HepG2 (cell line): ENCODE measurements around the gene ACSM5. TPM values are rescaled to one million over a fixed set of nuclear protein-coding genes. Genes with fewer than 3 reads are reported as not detected.

Source experiments
- ATAC-seq: fragments of 200-7000 bp; cut with Tn5 transposase; 3 replicates; pipeline ENCODE4 v1.9.1; 2020; ENCODE audit warnings: mild to moderate bottlenecking, moderate library complexity
- BruUV-seq: library from RNA; stranded (reverse); fragments of 400-500 nt; replicated peaks from 2 replicates; lab custom pipeline; 2021; lab: Mats Ljungman, UMichigan
- CTCF ChIA-PET: fragments of 300-600 bp; formaldehyde crosslinking; extraction: SDS; loops from one replicate; lab custom pipeline; 2021; ENCODE audit warnings: low total read pairs, inconsistent platforms, low intra/inter-chr PET ratio; lab: Yijun Ruan, JAX
- POLR2A ChIA-PET: fragments of 350-600 bp; sonication (Branson Sonifier 250); formaldehyde crosslinking; loops from one replicate; lab custom pipeline; 2020; ENCODE audit warnings: antibody characterized with exemption, inconsistent platforms; lab: Yijun Ruan, JAX
- DNase-seq: peaks from one replicate; pipeline ENCODE4 v3.0.0-alpha.2; 2015; ENCODE audit warnings: low spot score
- FAIRE-seq: peaks from 3 replicates; lab custom pipeline; 2011; peaks lifted over from hg19 to GRCh38; lab: Jason Lieb, UNC
- H2AFZ ChIP-seq: one replicate; pipeline ENCODE4 v1.6.1; 2011; ENCODE audit warnings: low read length, inconsistent platforms
- H3K27ac ChIP-seq: fragments of 300-600 bp; 3 replicates; pipeline ENCODE4 v1.8.0; 2011; ENCODE audit warnings: mixed run types, mild to moderate bottlenecking, mixed read lengths, low read length, inconsistent platforms; ENCODE audit not compliant: insufficient read depth; ENCODE audit errors: extremely low read length
- H3K27me3 ChIP-seq, 2 experiments: fragments of 200-600 bp in 1 of 2; 2 replicates in 1 of 2; 3 replicates in 1 of 2; pipeline versions ENCODE4 v1.6.0 to v1.8.0; 2011; ENCODE audit warnings: low read length in 2 of 2, mild to moderate bottlenecking in 2 of 2, moderate library complexity in 2 of 2, inconsistent platforms in 1 of 2; ENCODE audit not compliant: insufficient read depth in 2 of 2, control insufficient read depth in 1 of 2
- H3K36me3 ChIP-seq, 2 experiments: fragments of 200-600 bp in 1 of 2; replicated peaks in 1 of 2; 2 replicates in 1 of 2; 3 replicates in 1 of 2; pipeline versions ENCODE4 v1.5.1 to v1.8.0; 2011; ENCODE audit warnings: low read length in 2 of 2, inconsistent platforms in 1 of 2; ENCODE audit not compliant: insufficient read depth in 2 of 2, control insufficient read depth in 1 of 2
- H3K4me1 ChIP-seq: 2 replicates; pipeline ENCODE4 v1.5.1; 2012; ENCODE audit warnings: low read length, inconsistent platforms; ENCODE audit not compliant: insufficient read depth
- H3K4me2 ChIP-seq: 2 replicates; pipeline ENCODE4 v1.6.0; 2011; ENCODE audit warnings: low read depth, low read length, inconsistent platforms
- H3K4me3 ChIP-seq, 3 experiments: fragments of 200-600 bp in 1 of 3; sonication (generic), shearing (Covaris generic) in 1 of 3; replicated peaks in 1 of 3; 2 replicates each; pipeline ENCODE4 v1.5.1; 2011 to 2016; ENCODE audit warnings: low read length in 3 of 3, inconsistent platforms in 2 of 3, low read depth in 2 of 3, mild to moderate bottlenecking in 2 of 3, control low read depth in 1 of 3, mixed read lengths in 1 of 3; ENCODE audit not compliant: insufficient read depth in 1 of 3
- H3K79me2 ChIP-seq: one replicate; pipeline ENCODE4 v1.6.1; 2011; ENCODE audit warnings: low read length, inconsistent platforms; ENCODE audit not compliant: insufficient read depth
- H3K9ac ChIP-seq: 2 replicates; pipeline ENCODE4 v1.6.0; 2011; ENCODE audit warnings: mild to moderate bottlenecking, low read depth, low read length, inconsistent platforms; ENCODE audit not compliant: insufficient read depth
- H3K9me3 ChIP-seq: 2 replicates; pipeline ENCODE4 v1.5.1; 2012; ENCODE audit warnings: mild to moderate bottlenecking, low read length
- H4K20me1 ChIP-seq: 2 replicates; pipeline ENCODE4 v1.6.0; 2011; ENCODE audit warnings: inconsistent platforms, mild to moderate bottlenecking, low read length, moderate library complexity; ENCODE audit not compliant: insufficient read depth
- GZF1 ChIP-seq: sonication (generic); formaldehyde crosslinking; IDR thresholded peaks from 2 replicates; pipeline ENCODE4 v1.5.1; 2020; ENCODE audit warnings: mild to moderate bottlenecking, missing genetic modification reagents
- NFYB ChIP-seq: sonication (generic); formaldehyde crosslinking; IDR thresholded peaks from 2 replicates; pipeline ENCODE4 v1.4.0; 2020; ENCODE audit warnings: missing genetic modification reagents
- RAD51 ChIP-seq: fragments of 450-650 bp; IDR thresholded peaks from 2 replicates; pipeline ENCODE4 v1.6.1; 2016; ENCODE audit warnings: borderline replicate concordance
- SNAI1 ChIP-seq: sonication (generic); formaldehyde crosslinking; IDR thresholded peaks from 2 replicates; pipeline ENCODE4 v1.5.0; 2020; ENCODE audit warnings: mild to moderate bottlenecking, missing genetic modification reagents, borderline replicate concordance
- TSC22D2 ChIP-seq: sonication (generic); formaldehyde crosslinking; IDR thresholded peaks from 2 replicates; pipeline ENCODE4 v1.5.1; 2020; ENCODE audit warnings: missing genetic modification reagents, mild to moderate bottlenecking, borderline replicate concordance
- ZNF138 ChIP-seq: sonication (generic); formaldehyde crosslinking; IDR thresholded peaks from 2 replicates; pipeline ENCODE4 v1.5.0; 2020; ENCODE audit warnings: mild to moderate bottlenecking, low read depth, missing genetic modification reagents
- ZNF205 ChIP-seq: IDR thresholded peaks from 2 replicates; pipeline ENCODE4 v1.6.1; 2018; ENCODE audit warnings: missing biosample characterization, missing genetic modification reagents
- ZNF331 ChIP-seq: sonication (generic); formaldehyde crosslinking; IDR thresholded peaks from 2 replicates; pipeline ENCODE4 v1.4.0; 2020; ENCODE audit warnings: missing genetic modification reagents
- ZNF33B ChIP-seq: sonication (generic); formaldehyde crosslinking; IDR thresholded peaks from 2 replicates; pipeline ENCODE4 v1.5.1; 2020; ENCODE audit warnings: mild to moderate bottlenecking, missing genetic modification reagents
- ZNF432 ChIP-seq: sonication (generic); formaldehyde crosslinking; IDR thresholded peaks from 2 replicates; pipeline ENCODE4 v1.5.0; 2020; ENCODE audit warnings: missing genetic modification reagents, mild to moderate bottlenecking, borderline replicate concordance
- ZNF501 ChIP-seq: sonication (generic); formaldehyde crosslinking; IDR thresholded peaks from 2 replicates; pipeline ENCODE4 v1.5.1; 2020; ENCODE audit warnings: mild to moderate bottlenecking, moderate library complexity, missing genetic modification reagents
- ZNF670 ChIP-seq: sonication (generic); formaldehyde crosslinking; IDR thresholded peaks from 2 replicates; pipeline ENCODE4 v1.8.0; 2022; ENCODE audit warnings: mild to moderate bottlenecking, missing genetic modification reagents, borderline replicate concordance
- whole genome bisulfite sequencing: methylation state at CpG from one replicate; pipeline ENCODE4 v1.1.6; 2017; ENCODE audit warnings: low lambda C conversion rate; 5-methylcytosine and 5-hydroxymethylcytosine counted together
- in situ Hi-C: cut with HindIII; loops from 2 replicates; pipeline ENCODE4 v1.10.0; 2017; ENCODE audit warnings: low pct_unique_long_range_greater_than_20kb; ENCODE audit not compliant: extremely low pct_ligation_motif_present
- intact Hi-C: fragments of 100-400 bp; cut with micrococcal nuclease; formaldehyde crosslinking; loops from one replicate; pipeline ENCODE4 v1.10.0; 2022; ENCODE audit not compliant: unreplicated experiment
- polyA plus RNA-seq, 8 experiments: library from polyadenylated mRNA; depleted of rRNA in 3 of 8; stranded (reverse) in 7 of 8; unstranded in 1 of 8; fragments of >200 nt; fragmentation: Illumina TruSeq in 4 of 8; extraction: Trizol in 4 of 8; gene quantifications; 2 replicates each; pipeline versions ENCODE4 v1.2.1 to v1.2.3, GENCODE V29; 2011 to 2016; ENCODE audit warnings: low read depth in 4 of 8, missing spikeins in 1 of 8, mixed read lengths in 1 of 8; ENCODE audit not compliant: insufficient read depth in 1 of 8
- total RNA-seq, 5 experiments: library from RNA; depleted of rRNA; stranded (reverse); fragments of >200 nt; fragmentation: Illumina TruSeq; extraction: Trizol; gene quantifications; 2 replicates each; pipeline ENCODE4 v1.2.3, GENCODE V29; 2016; ENCODE audit warnings: low read depth in 1 of 5
- TF ChIP-seq, protein P1 (sequence below): sonication (generic); formaldehyde crosslinking; IDR thresholded peaks from 2 replicates; pipeline ENCODE4 v1.8.1; 2022; ENCODE audit warnings: mild to moderate bottlenecking, missing genetic modification reagents
- TF ChIP-seq, protein P2 (sequence below): sonication (generic); formaldehyde crosslinking; IDR thresholded peaks from 2 replicates; pipeline ENCODE4 v1.5.0; 2020; ENCODE audit warnings: mild to moderate bottlenecking, missing genetic modification reagents, moderate library complexity
- TF ChIP-seq, protein P3 (sequence below): sonication (generic); formaldehyde crosslinking; IDR thresholded peaks from 2 replicates; pipeline ENCODE4 v1.4.0; 2020; ENCODE audit warnings: missing genetic modification reagents
- TF ChIP-seq, protein P4 (sequence below): sonication (generic); formaldehyde crosslinking; IDR thresholded peaks from 2 replicates; pipeline ENCODE4 v1.4.0; 2020; ENCODE audit warnings: missing genetic modification reagents

The ACSM5 gene
- total and polyA plus RNA-seq, 2 of the 13 experiments (the other 11 are each of a cell fraction or from before 2014, with no cell fraction given) = 9.1 to 15.0 TPM

DNA sequence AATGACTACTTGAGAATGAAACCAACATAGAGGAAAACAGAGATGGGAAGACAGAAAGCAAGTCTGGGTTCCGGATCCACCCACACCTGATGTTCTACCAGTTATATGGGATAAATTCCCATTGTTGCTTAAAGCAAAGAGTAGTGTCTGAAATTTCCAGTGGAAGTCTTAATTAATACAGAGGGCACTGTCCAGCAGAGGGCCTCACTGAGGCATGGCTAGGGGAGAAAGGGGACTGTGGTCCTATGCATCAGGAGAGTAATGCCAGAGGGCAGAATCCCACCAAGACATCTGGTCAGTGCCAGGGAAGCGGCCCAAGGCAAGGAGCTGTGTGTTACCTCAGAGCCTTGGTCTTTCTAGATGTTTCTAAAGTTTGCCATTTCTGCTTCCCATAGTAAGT lies 49.3 kb upstream of the ACSM5 start (continued):
- TF ChIP-seq, protein P1, sequence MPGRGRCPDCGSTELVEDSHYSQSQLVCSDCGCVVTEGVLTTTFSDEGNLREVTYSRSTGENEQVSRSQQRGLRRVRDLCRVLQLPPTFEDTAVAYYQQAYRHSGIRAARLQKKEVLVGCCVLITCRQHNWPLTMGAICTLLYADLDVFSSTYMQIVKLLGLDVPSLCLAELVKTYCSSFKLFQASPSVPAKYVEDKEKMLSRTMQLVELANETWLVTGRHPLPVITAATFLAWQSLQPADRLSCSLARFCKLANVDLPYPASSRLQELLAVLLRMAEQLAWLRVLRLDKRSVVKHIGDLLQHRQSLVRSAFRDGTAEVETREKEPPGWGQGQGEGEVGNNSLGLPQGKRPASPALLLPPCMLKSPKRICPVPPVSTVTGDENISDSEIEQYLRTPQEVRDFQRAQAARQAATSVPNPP (CRISPR knock-in tag) = no peak
- TF ChIP-seq ZNF331 (CRISPR knock-in tag) (no peak), GZF1 (CRISPR knock-in tag) (no peak), ZNF205 (CRISPR knock-in tag) (no peak), SNAI1 (CRISPR knock-in tag) (no peak)
- TF ChIP-seq, protein P2, sequence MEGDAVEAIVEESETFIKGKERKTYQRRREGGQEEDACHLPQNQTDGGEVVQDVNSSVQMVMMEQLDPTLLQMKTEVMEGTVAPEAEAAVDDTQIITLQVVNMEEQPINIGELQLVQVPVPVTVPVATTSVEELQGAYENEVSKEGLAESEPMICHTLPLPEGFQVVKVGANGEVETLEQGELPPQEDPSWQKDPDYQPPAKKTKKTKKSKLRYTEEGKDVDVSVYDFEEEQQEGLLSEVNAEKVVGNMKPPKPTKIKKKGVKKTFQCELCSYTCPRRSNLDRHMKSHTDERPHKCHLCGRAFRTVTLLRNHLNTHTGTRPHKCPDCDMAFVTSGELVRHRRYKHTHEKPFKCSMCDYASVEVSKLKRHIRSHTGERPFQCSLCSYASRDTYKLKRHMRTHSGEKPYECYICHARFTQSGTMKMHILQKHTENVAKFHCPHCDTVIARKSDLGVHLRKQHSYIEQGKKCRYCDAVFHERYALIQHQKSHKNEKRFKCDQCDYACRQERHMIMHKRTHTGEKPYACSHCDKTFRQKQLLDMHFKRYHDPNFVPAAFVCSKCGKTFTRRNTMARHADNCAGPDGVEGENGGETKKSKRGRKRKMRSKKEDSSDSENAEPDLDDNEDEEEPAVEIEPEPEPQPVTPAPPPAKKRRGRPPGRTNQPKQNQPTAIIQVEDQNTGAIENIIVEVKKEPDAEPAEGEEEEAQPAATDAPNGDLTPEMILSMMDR (CRISPR knock-in tag) = peak; percentile 76
- TF ChIP-seq, protein P3, sequence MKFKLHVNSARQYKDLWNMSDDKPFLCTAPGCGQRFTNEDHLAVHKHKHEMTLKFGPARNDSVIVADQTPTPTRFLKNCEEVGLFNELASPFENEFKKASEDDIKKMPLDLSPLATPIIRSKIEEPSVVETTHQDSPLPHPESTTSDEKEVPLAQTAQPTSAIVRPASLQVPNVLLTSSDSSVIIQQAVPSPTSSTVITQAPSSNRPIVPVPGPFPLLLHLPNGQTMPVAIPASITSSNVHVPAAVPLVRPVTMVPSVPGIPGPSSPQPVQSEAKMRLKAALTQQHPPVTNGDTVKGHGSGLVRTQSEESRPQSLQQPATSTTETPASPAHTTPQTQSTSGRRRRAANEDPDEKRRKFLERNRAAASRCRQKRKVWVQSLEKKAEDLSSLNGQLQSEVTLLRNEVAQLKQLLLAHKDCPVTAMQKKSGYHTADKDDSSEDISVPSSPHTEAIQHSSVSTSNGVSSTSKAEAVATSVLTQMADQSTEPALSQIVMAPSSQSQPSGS = no peak

DNA sequence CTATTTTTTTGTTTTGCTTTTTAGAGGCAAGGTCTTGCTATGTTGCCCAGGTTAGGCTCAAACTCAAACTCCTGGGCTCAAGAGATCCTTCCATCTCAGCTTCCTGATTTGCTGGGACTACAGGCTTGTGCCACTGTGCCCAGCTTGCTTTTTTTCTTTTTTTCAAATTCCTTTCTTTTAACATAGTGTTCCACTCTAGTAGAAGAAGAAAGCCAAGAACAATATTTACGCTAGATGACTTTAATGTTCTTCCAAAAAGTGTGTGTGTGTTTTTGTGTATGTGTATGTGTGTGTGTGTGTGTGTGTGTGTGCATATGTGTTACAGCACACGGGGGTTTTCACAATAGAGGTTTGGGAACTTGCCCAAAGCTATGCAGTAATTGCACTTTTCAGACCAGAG lies 46.1 kb upstream of the ACSM5 start:
- BruUV-seq = no TSS peak
- intact Hi-C loops = no loop called here
- Histone ChIP-seq H4K20me1 (no peaks in the 10 kb centered on the region), H3K27ac (no peak overlapping the region), H2AFZ (no peak overlapping the region), H3K4me1 (no peaks in the 10 kb centered on the region), H3K27me3 (peaks cover 1 to 30% of the 10 kb centered on the region in 2 experiments; a peak in 3 of 5 replicates), H3K36me3 (no peaks in the 10 kb centered on the region), H3K4me3 (no peak overlapping the region), H3K4me2 (no peak overlapping the region), H3K9me3 (no peaks in the 10 kb centered on the region), H3K9ac (no peak overlapping the region), H3K79me2 (no peaks in the 10 kb centered on the region)
- no peak for DNase-seq
- 16% methylated on average over 2 of the region's 2 CpGs for WGBS
- FAIRE-seq = no peak
- ATAC-seq = no peak
- ChIA-PET POLR2A (no interaction called here), CTCF (interaction anchor here (1.1 kb wide), 1 partner anchor 20 kb away, joined by 4 read pairs; no protein-coding TSS in a partner anchor)
- in situ Hi-C loops = no loop called here
- TF ChIP-seq, protein P4, sequence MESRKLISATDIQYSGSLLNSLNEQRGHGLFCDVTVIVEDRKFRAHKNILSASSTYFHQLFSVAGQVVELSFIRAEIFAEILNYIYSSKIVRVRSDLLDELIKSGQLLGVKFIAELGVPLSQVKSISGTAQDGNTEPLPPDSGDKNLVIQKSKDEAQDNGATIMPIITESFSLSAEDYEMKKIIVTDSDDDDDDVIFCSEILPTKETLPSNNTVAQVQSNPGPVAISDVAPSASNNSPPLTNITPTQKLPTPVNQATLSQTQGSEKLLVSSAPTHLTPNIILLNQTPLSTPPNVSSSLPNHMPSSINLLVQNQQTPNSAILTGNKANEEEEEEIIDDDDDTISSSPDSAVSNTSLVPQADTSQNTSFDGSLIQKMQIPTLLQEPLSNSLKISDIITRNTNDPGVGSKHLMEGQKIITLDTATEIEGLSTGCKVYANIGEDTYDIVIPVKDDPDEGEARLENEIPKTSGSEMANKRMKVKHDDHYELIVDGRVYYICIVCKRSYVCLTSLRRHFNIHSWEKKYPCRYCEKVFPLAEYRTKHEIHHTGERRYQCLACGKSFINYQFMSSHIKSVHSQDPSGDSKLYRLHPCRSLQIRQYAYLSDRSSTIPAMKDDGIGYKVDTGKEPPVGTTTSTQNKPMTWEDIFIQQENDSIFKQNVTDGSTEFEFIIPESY (CRISPR knock-in tag) = no peak
- TF ChIP-seq ZNF138 (CRISPR knock-in tag) (no peak), RAD51 (no peak), TSC22D2 (no peak), NFYB (CRISPR knock-in tag) (no peak), ZNF33B (CRISPR knock-in tag) (no peak), ZNF432 (CRISPR knock-in tag) (no peak), ZNF670 (CRISPR knock-in tag) (no peak), ZNF501 (no peak)
